Activated CD4-positive, alpha-beta T cell treated with anti-CD3 and anti-CD28 coated beads, Interleukin-2, amount 10 ng/mL, durations not matched to agents 24 days and 14 days (primary cell): ENCODE results near the gene SNX18. TPM values are rescaled to one million over a fixed set of nuclear protein-coding genes. Genes with fewer than 3 reads are reported as not detected.

ENCODE experiments used
- DNase-seq: peaks from one replicate; pipeline ENCODE4 v3.0.0; 2022
- H3K27ac Mint-ChIP-seq: one replicate; pipeline ENCODE4 v1.8.0; 2022; ENCODE audit warnings: mild to moderate bottlenecking, mixed read lengths
- H3K27me3 Mint-ChIP-seq: one replicate; pipeline ENCODE4 v1.8.0; 2022; ENCODE audit warnings: mixed read lengths
- H3K36me3 Mint-ChIP-seq: one replicate; pipeline ENCODE4 v1.8.0; 2022; ENCODE audit warnings: low read depth, mild to moderate bottlenecking, mixed read lengths
- H3K4me1 Mint-ChIP-seq: one replicate; pipeline ENCODE4 v1.8.0; 2021; ENCODE audit warnings: mixed read lengths
- H3K4me3 Mint-ChIP-seq: one replicate; pipeline ENCODE4 v1.8.0; 2022; ENCODE audit warnings: mild to moderate bottlenecking, moderate library complexity, mixed read lengths
- H3K9me3 Mint-ChIP-seq: one replicate; pipeline ENCODE4 v1.8.0; 2021; ENCODE audit warnings: mixed read lengths
- intact Hi-C: fragments of 100-400 bp; cut with micrococcal nuclease; formaldehyde crosslinking; loops from one replicate; pipeline ENCODE4 v1.15.1; 2023
- total RNA-seq: library from RNA; stranded (reverse); gene quantifications from 2 replicates; pipeline ENCODE4 v1.2.3, GENCODE V29; 2022

Gene SNX18
- total RNA-seq, 1 donor from 2014 or later = 12.9 TPM

GRCh38 chr5:54590824-54591223 lies 73.3 kb downstream of the SNX18 start:
- Mint-ChIP-seq H3K27ac (no peak overlapping the region), H3K9me3 (peaks cover 16% of the 10 kb centered on the region)
- intact Hi-C loops = no loop called here

DNA sequence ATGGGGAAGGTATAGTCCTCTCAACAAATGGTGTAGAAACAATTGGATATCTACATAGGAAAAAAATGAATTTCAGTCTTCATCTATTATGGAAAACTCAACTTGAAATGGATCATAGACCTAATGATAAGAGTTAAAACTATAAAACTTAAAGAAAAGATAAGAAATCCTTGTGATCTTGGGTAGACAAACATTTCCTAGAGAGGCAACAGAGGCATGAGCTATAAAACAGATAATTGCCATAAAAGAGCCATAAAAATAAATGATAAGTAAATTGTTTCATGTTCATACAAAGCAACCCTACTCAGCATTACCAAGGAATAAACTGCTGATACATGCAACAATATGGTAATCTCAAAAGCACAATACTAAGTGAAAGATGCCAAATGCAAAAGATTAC lies 76.2 kb downstream of the SNX18 start:
- H3K4me3 Mint-ChIP-seq = no peak overlapping the region
- peaks cover 13% of the 10 kb centered on the region for H3K36me3 Mint-ChIP-seq
- DNase-seq = no peak
- H3K9me3 Mint-ChIP-seq = peaks cover 27% of the 10 kb centered on the region
- no peak overlapping the region for H3K27ac Mint-ChIP-seq
- intact Hi-C loops = no loop called here
- H3K27me3 Mint-ChIP-seq = peaks cover 11% of the 10 kb centered on the region
- peaks cover 2% of the 10 kb centered on the region for H3K4me1 Mint-ChIP-seq

More at GRCh38 chr5:54590824-54591223, 73.3 kb downstream of the SNX18 start:
- H3K4me3 Mint-ChIP-seq = no peak overlapping the region
- no peaks in the 10 kb centered on the region for H3K4me1 Mint-ChIP-seq
- no peaks in the 10 kb centered on the region for H3K27me3 Mint-ChIP-seq
- no peaks in the 10 kb centered on the region for H3K36me3 Mint-ChIP-seq
- no peak for DNase-seq

- intact Hi-C loops = no loop called here
- no peak overlapping the region for H3K4me3 Mint-ChIP-seq
- peaks cover 2% of the 10 kb centered on the region for H3K4me1 Mint-ChIP-seq
- H3K36me3 Mint-ChIP-seq = peaks cover 13% of the 10 kb centered on the region
- no peak for DNase-seq
- H3K27ac Mint-ChIP-seq = no peak overlapping the region
- peaks cover 31% of the 10 kb centered on the region for H3K9me3 Mint-ChIP-seq
- peaks cover 12% of the 10 kb centered on the region for H3K27me3 Mint-ChIP-seq
These were observed 76.6 kb downstream of the SNX18 start for GRCh38 chr5:54594181-54594580.

DNA sequence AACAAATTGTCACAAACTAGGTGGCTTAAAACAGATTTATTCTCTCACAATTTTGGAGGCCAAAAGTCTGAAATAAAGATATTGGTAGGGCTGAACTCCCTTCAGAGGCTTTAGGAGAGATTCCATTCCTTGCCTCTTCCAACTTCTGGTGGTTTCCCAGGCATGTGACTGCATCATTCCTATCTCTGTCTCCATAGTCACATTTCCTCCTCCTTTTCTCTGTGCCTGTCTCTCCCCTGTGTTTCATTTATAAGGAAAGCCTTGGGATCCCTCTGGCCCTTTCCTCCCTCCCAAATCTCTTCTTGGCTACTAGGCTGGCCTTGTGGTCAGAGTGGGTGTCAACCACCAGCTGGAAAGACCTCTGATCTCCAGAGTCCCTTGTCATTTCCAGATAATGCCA lies 78.2 kb downstream of the SNX18 start:
- no peak for DNase-seq
- H3K9me3 Mint-ChIP-seq = peaks cover 44% of the 10 kb centered on the region
- H3K36me3 Mint-ChIP-seq = peaks cover 13% of the 10 kb centered on the region
- H3K27me3 Mint-ChIP-seq = peaks cover 17% of the 10 kb centered on the region
- H3K4me3 Mint-ChIP-seq = no peak overlapping the region
- intact Hi-C loops = no loop called here
- H3K4me1 Mint-ChIP-seq = peaks cover 2% of the 10 kb centered on the region
- no peak overlapping the region for H3K27ac Mint-ChIP-seq

Other genes with a start within 250 kb of the SNX18 start
- 4.5 and 7.4 TPM in 2 replicates for gene ARL15, start 207.2 kb upstream of the SNX18 start, total RNA-seq
- gene HSPB3, start 62.1 kb upstream of the SNX18 start, total RNA-seq = not detected in 2 replicates